Ishikawa (cell line): ENCODE measurements around the gene ACAD8.

ENCODE experiments used
- CEBPB ChIP-seq: IDR thresholded peaks from 2 replicates; pipeline ENCODE4 v1.6.1; 2012
- CREB1 ChIP-seq: IDR thresholded peaks from 2 replicates; pipeline ENCODE4 v1.6.1; 2012; ENCODE audit warnings: low read depth
- EGR1 ChIP-seq: IDR thresholded peaks from 2 replicates; pipeline ENCODE4 v1.6.1; 2012
- EP300 ChIP-seq: IDR thresholded peaks from 2 replicates; pipeline ENCODE4 v1.6.1; 2012; ENCODE audit warnings: borderline replicate concordance
- FOXM1 ChIP-seq: IDR thresholded peaks from 2 replicates; pipeline ENCODE4 v1.6.1; 2012; ENCODE audit warnings: low read depth, borderline replicate concordance
- NFIC ChIP-seq: IDR thresholded peaks from 2 replicates; pipeline ENCODE4 v1.6.1; 2012
- RAD21 ChIP-seq: IDR thresholded peaks from 2 replicates; pipeline ENCODE4 v1.6.1; 2012; ENCODE audit warnings: low read depth
- REST ChIP-seq: IDR thresholded peaks from 2 replicates; pipeline ENCODE4 v1.6.1; 2012; ENCODE audit warnings: low read depth, mild to moderate bottlenecking
- TAF1 ChIP-seq: IDR thresholded peaks from 2 replicates; pipeline ENCODE4 v1.6.1; 2012; ENCODE audit warnings: low read depth, mild to moderate bottlenecking
- TCF12 ChIP-seq: IDR thresholded peaks from 2 replicates; pipeline ENCODE4 v1.6.1; 2012; ENCODE audit warnings: low read depth
- TEAD4 ChIP-seq: IDR thresholded peaks from 2 replicates; pipeline ENCODE4 v1.6.1; 2012
- YY1 ChIP-seq: IDR thresholded peaks from 2 replicates; pipeline ENCODE4 v1.6.1; 2012; ENCODE audit warnings: low read depth
- ZBTB7A ChIP-seq: IDR thresholded peaks from 2 replicates; pipeline ENCODE4 v1.6.1; 2012; ENCODE audit warnings: low read depth
- TF ChIP-seq, protein P1 (sequence below): IDR thresholded peaks from 2 replicates; pipeline ENCODE4 v1.6.1; 2012
- TF ChIP-seq, protein P2 (sequence below): IDR thresholded peaks from 2 replicates; pipeline ENCODE4 v1.6.1; 2012

ACAD8 gene

DNA sequence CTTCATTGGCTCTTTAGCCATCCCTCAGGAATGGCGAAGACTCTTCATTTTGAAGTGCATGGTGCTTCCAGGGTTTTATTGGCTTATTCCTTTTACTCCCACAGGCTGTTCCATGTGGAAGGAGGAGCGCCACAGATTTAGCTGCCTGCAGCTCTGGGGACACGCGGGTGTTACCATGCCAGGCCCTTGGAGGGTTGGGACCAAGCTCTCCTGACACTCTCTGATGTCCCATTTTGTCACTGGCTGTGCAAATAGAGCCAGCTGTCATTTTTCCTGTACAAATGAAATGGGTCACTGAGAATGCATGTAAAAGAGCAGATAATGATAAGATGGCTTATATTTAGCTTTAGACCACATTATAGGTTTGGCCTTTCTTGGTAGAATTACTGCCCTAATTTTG lies 9.5 kb upstream of the ACAD8 start:
- TF ChIP-seq CREB1: no peak
- no peak for TF ChIP-seq EGR1
- TF ChIP-seq TCF12: no peak
- TF ChIP-seq, protein P1, sequence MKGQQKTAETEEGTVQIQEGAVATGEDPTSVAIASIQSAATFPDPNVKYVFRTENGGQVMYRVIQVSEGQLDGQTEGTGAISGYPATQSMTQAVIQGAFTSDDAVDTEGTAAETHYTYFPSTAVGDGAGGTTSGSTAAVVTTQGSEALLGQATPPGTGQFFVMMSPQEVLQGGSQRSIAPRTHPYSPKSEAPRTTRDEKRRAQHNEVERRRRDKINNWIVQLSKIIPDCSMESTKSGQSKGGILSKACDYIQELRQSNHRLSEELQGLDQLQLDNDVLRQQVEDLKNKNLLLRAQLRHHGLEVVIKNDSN: no peak
- TF ChIP-seq YY1: no peak
- no peak for TF ChIP-seq FOXM1
- TF ChIP-seq TEAD4: no peak
- TF ChIP-seq CEBPB: no peak
- TF ChIP-seq, protein P2, sequence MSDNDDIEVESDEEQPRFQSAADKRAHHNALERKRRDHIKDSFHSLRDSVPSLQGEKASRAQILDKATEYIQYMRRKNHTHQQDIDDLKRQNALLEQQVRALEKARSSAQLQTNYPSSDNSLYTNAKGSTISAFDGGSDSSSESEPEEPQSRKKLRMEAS: no peak
- TF ChIP-seq RAD21: no peak
- no peak for TF ChIP-seq REST
- TF ChIP-seq NFIC: no peak
- TF ChIP-seq EP300: no peak
- TF ChIP-seq ZBTB7A: no peak
- no peak for TF ChIP-seq TAF1

DNA sequence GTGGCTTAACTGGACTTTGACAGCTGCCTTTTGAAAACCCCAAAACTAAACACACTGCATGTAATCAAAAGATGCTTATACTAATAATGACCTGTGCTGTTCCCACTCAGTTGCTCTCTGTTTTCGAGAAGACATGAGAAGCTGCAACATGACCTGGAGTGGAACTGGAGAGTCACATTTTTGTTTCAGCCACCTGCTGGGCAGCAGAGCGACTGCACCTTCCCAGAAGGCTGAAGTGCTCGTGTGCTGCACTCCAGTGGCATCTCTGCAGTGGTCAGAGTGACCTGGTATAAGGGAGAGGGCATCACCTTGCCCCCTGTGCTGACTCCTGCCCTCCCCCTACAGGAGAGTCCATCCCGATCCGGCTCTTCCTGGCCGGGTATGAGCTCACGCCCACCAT lies 8.8 kb upstream of the ACAD8 start:
- TF ChIP-seq CREB1 (no peak), FOXM1 (no peak), RAD21 (no peak)

- TF ChIP-seq RAD21 (no peak), EP300 (no peak), TCF12 (no peak), EGR1 (no peak), REST (no peak), CREB1 (no peak), TEAD4 (no peak), CEBPB (no peak), ZBTB7A (no peak), NFIC (no peak), YY1 (no peak), FOXM1 (no peak), TAF1 (no peak)
- TF ChIP-seq, protein P2: no peak
- TF ChIP-seq, protein P1: no peak
Measured at GRCh38 chr11:134245434-134245833, 7.9 kb upstream of the ACAD8 start.

- TF ChIP-seq EGR1: no peak
- no peak for TF ChIP-seq TEAD4
- TF ChIP-seq TAF1: no peak
- TF ChIP-seq, protein P1: no peak
- no peak for TF ChIP-seq REST
- no peak for TF ChIP-seq FOXM1
- TF ChIP-seq YY1: no peak
- TF ChIP-seq CEBPB: no peak
Measured at GRCh38 chr11:134246100-134246499, 7.3 kb upstream of the ACAD8 start.

DNA sequence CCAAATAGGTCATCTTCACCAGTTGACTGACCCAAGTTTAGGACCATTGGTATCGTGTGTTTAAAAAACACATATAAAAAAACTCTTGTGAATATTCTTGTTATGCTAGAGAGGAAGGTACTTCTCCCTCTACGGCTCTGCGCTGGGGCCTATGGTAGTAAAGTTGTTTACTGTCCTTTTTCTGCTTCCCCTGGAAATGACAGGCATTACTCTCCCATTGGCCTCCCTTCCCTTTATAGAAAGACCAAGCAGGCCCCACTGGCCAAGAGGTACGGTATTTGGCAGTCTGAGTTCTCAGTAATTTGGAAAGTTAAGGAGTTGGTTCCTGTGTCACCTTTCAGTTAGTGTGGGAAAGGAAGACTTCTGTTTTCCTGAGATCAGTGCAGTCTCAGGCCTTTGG lies 6.7 kb upstream of the ACAD8 start:
- TF ChIP-seq CEBPB (no peak), EP300 (no peak), RAD21 (no peak), TEAD4 (no peak), EGR1 (no peak), CREB1 (no peak), TAF1 (no peak), ZBTB7A (no peak)
